AG20443 (cell line): ENCODE data around the gene GRP.

Experiments used
- DNase-seq: peaks from one replicate; pipeline ENCODE4 v3.0.0; 2012; ENCODE audit warnings: low spot score, mixed read lengths

Gene GRP

GRCh38 chr18:59219672-59220163 lies at the start of gene GRP:
TSS of gene GRP (plus strand) at chr18:59220158. CDS start at chr18:59220266, 108 bp downstream.
- no peak for DNase-seq

- no peak for DNase-seq
Observed at GRCh38 chr18:59172664-59173249, 47.2 kb upstream of the GRP start.

- DNase-seq: no peak
Observed at GRCh38 chr18:59177485-59177884, 42.5 kb upstream of the GRP start.

GRCh38 chr18:59180150-59180845 lies 39.7 kb upstream of the GRP start:
- DNase-seq: peak; percentile 74

GRCh38 chr18:59182673-59183072 lies 37.3 kb upstream of the GRP start:
- DNase-seq: no peak

GRCh38 chr18:59189008-59189407 lies 30.9 kb upstream of the GRP start:
- no peak for DNase-seq

GRCh38 chr18:59189746-59190145 lies 30.2 kb upstream of the GRP start:
- no peak for DNase-seq

- DNase-seq: no peak
Observed at GRCh38 chr18:59196161-59196725, 23.7 kb upstream of the GRP start.

- no peak for DNase-seq
Observed at GRCh38 chr18:59197636-59198035, 22.3 kb upstream of the GRP start.

GRCh38 chr18:59198215-59198614 lies 21.7 kb upstream of the GRP start:
- no peak for DNase-seq

- peak; percentile 45 for DNase-seq
Observed at GRCh38 chr18:59200787-59201186, 19.2 kb upstream of the GRP start.

- no peak for DNase-seq
Observed at GRCh38 chr18:59202258-59202820, 17.6 kb upstream of the GRP start.

- no peak for DNase-seq
Observed at GRCh38 chr18:59207506-59207905, 12.5 kb upstream of the GRP start.

GRCh38 chr18:59208602-59209125 lies 11.3 kb upstream of the GRP start:
- DNase-seq: no peak

GRCh38 chr18:59210299-59210698 lies 9.7 kb upstream of the GRP start:
- no peak for DNase-seq

- DNase-seq: no peak
Observed at GRCh38 chr18:59211629-59212028, 8.3 kb upstream of the GRP start.

GRCh38 chr18:59218018-59218417 lies 1.9 kb upstream of the GRP start:
- DNase-seq: no peak

GRCh38 chr18:59220164-59220783 lies 316 bp downstream of the GRP start:
- DNase-seq: peak; percentile 46

GRCh38 chr18:59220784-59221765 lies 1.1 kb downstream of the GRP start:
- peak; percentile 49 for DNase-seq

GRCh38 chr18:59222341-59222740 lies 2.4 kb downstream of the GRP start:
- DNase-seq: no peak

GRCh38 chr18:59228351-59228750 lies 8.4 kb downstream of the GRP start:
- DNase-seq: peak; percentile 42
